Measurements from ENCODE around the gene OR2AJ1.

The OR2AJ1 gene

DNA sequence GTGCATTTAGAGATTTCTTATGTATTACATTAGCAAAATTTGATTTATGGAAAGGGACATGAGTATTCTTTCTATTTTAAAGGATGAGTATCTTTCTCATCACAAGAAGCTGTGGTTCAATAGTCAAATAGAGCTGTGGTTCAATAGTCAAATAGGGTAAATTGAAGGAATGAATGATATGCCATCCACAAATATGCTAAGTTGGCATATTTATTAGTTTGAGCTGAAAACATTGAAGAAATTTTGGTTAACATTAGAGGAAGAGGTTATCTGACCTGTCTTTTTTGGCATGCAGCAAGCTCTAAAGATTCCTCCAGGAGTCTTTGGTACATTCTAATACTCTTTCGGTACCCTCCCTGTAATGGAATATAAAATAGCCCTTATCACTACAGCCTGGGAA is 28.7 kb downstream of the OR2AJ1 start:
- Histone ChIP-seq H3K9me3 (ENCODE audit: control insufficient read depth in 2 of 2, low read length in 2 of 2) (peaks cover 0 to 2% of the 10 kb centered on the region in 2 donors), H3K36me3 (ENCODE audit: control insufficient read depth in 2 of 2, insufficient read depth in 2 of 2, low read length in 2 of 2) (no peaks in the 10 kb centered on the region)

DNA sequence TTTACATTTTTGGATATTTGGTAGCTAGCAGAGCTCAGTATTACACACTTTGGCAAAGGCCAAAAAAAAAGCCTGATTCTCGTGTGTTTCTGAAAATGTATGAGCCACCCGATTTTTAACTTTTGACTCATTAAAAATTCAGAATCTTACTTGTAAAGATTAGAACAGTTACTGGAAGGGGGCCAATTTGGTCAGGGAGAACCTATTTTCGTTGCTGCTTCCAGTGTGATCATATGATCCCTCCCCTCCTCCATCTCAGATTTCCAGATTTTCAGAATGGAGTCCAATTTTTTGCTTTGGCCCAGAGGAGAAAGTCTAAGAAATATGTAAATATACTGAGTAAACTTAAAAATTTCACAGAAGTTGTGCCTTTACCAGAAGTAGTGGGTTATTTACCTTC is 37.1 kb downstream of the OR2AJ1 start:
- Histone ChIP-seq H3K27ac (ENCODE audit: low read depth in 2 of 2, low read length in 2 of 2) (no peak overlapping the region), H3K27me3 (ENCODE audit: control insufficient read depth in 2 of 2, insufficient read depth in 2 of 2, low read length in 2 of 2) (no peaks in the 10 kb centered on the region), H3K9ac (ENCODE audit: low read depth in 1 of 2, low read length in 2 of 2) (no peak overlapping the region), H3K36me3 (ENCODE audit: control insufficient read depth in 2 of 2, insufficient read depth in 2 of 2, low read length in 2 of 2) (no peaks in the 10 kb centered on the region), H3K4me1 (ENCODE audit: control insufficient read depth in 2 of 2, insufficient read depth in 2 of 2, low read length in 2 of 2) (no peaks in the 10 kb centered on the region), H3K9me3 (ENCODE audit: control insufficient read depth in 2 of 2, low read length in 2 of 2) (peaks cover 3 to 4% of the 10 kb centered on the region in 2 donors), H3K4me3 (ENCODE audit: low read length in 2 of 2) (no peak overlapping the region)

More for the DNA sequence above, 28.7 kb downstream of the OR2AJ1 start:
- Histone ChIP-seq H3K9ac (ENCODE audit: low read depth in 1 of 2, low read length in 2 of 2) (no peak overlapping the region), H3K4me3 (ENCODE audit: low read length in 2 of 2) (no peak overlapping the region), H3K27ac (ENCODE audit: low read depth in 2 of 2, low read length in 2 of 2) (no peak overlapping the region), H3K4me1 (ENCODE audit: control insufficient read depth in 2 of 2, insufficient read depth in 2 of 2, low read length in 2 of 2) (no peaks in the 10 kb centered on the region), H3K27me3 (ENCODE audit: control insufficient read depth in 2 of 2, insufficient read depth in 2 of 2, low read length in 2 of 2) (no peaks in the 10 kb centered on the region)

DNA sequence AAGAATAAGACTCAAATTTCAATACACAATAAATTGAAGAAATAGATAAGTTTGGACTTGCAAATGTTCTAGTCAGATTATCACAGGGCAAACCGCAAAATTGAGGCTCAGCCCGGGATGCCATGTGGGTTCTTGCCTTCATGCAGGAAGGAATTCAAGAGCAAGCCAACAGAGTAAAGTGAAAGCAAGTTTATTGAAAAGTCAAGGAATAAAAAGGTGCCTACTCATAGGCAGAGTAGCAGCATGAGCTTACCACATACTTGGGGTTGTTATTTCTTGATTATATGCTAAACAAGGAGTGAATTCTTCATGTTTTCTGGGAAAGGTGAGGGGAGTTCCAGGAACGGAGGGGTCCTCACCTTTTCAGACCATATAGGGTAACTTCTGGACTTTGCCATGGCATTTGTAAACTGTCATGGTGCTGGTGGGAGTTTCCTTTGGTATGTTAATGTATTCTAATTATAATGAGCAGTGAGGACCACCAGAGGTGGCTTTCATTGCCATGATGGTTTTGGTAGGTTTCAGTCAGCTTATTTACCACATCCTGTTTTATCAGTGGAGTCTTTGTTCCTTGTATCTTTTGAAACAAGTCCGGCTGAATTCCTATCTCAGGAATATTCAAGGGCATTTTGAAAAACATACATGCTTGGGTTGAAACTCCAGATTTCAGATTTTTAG is 38.4 kb downstream of the OR2AJ1 start:
- H3K4me1 ChIP-seq (ENCODE audit: control insufficient read depth in 2 of 2, insufficient read depth in 2 of 2, low read length in 2 of 2), result no peaks in the 10 kb centered on the region
- H3K36me3 ChIP-seq (ENCODE audit: control insufficient read depth in 2 of 2, insufficient read depth in 2 of 2, low read length in 2 of 2), result no peaks in the 10 kb centered on the region
- H3K27ac ChIP-seq (ENCODE audit: low read depth in 2 of 2, low read length in 2 of 2), result no peak overlapping the region
- H3K9ac ChIP-seq (ENCODE audit: low read depth in 1 of 2, low read length in 2 of 2), result no peak overlapping the region
- H3K9me3 ChIP-seq (ENCODE audit: control insufficient read depth in 2 of 2, low read length in 2 of 2), result peaks cover 3 to 4% of the 10 kb centered on the region in 2 donors
- no peak overlapping the region for H3K4me3 ChIP-seq (ENCODE audit: low read length in 2 of 2)
- no peaks in the 10 kb centered on the region for H3K27me3 ChIP-seq (ENCODE audit: control insufficient read depth in 2 of 2, insufficient read depth in 2 of 2, low read length in 2 of 2)

DNA sequence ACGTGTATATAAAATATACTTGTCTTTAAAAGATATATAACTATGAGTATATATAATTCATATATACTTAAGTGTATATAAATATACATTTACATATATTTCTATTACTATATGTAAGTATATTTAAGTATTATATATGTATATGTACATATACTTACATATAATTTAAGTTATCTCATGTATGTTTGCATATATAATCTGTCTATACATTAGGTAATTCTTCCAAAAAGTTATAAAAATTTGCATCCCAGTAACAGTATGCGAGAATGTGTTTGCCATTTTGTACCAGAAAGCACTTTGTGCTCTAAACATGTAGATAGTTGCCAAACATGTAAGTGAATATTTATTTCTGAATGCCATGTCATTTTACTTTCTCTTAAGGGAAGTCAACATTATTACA is 40.2 kb downstream of the OR2AJ1 start, which contains the start of gene OR2AK2:
OR2AK2 (plus strand) TSS at position 301 of the 400 bp plus-strand sequence. CDS start 144 bp downstream, outside the sequence.
- no peaks in the 10 kb centered on the region for H3K4me1 ChIP-seq (ENCODE audit: control insufficient read depth in 2 of 2, insufficient read depth in 2 of 2, low read length in 2 of 2)
- no peak within 1 kb of the TSS for H3K27ac ChIP-seq (ENCODE audit: low read depth in 2 of 2, low read length in 2 of 2)
- no peaks in the 10 kb centered on the region for H3K36me3 ChIP-seq (ENCODE audit: control insufficient read depth in 2 of 2, insufficient read depth in 2 of 2, low read length in 2 of 2)
- H3K4me3 ChIP-seq (ENCODE audit: low read length in 2 of 2), result no peak within 1 kb of the TSS
- no peaks in the 10 kb centered on the region for H3K27me3 ChIP-seq (ENCODE audit: control insufficient read depth in 2 of 2, insufficient read depth in 2 of 2, low read length in 2 of 2)
- H3K9me3 ChIP-seq (ENCODE audit: control insufficient read depth in 2 of 2, low read length in 2 of 2), result peaks cover 3 to 4% of the 10 kb centered on the region in 2 donors
- no peak within 1 kb of the TSS for H3K9ac ChIP-seq (ENCODE audit: low read depth in 1 of 2, low read length in 2 of 2)

DNA sequence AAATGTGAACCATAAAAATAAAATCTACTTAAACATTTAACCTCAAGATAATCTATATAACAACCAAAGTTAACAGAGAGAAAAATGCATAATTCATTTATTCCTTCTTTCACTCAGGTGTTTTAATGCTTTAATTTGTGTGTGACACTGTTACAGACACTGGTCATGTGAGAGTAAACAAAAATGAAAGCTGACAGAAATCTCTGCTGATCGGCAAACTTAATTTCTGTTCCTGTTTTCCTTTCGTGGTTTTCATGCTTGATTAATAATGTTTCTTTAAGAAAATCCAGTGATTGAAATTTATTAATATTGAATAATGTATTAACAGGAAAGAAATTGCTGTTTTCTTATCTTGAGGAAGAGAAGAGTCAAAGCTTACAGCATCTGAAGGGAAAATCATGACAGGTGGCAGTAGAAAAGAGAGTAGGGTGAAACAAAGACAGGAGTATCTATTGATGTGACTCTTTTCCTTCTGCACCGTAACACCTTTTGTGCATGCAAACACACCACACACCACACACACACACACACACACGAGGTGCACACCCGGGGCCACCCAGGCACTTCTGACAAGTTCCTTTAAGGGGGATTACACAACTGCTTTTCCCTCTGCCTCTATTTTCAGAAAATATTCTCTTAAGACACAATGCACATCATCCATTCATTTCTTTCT is 42.0 kb downstream of the OR2AJ1 start:
- Histone ChIP-seq H3K9ac (ENCODE audit: low read depth in 1 of 2, low read length in 2 of 2) (no peak overlapping the region), H3K27me3 (ENCODE audit: control insufficient read depth in 2 of 2, insufficient read depth in 2 of 2, low read length in 2 of 2) (no peaks in the 10 kb centered on the region), H3K27ac (ENCODE audit: low read depth in 2 of 2, low read length in 2 of 2) (no peak overlapping the region)

More for the DNA sequence above, 42.0 kb downstream of the OR2AJ1 start:
- H3K9me3 ChIP-seq (ENCODE audit: control insufficient read depth in 2 of 2, low read length in 2 of 2), result peaks cover 0 to 3% of the 10 kb centered on the region in 2 donors
- H3K36me3 ChIP-seq (ENCODE audit: control insufficient read depth in 2 of 2, insufficient read depth in 2 of 2, low read length in 2 of 2), result no peaks in the 10 kb centered on the region
- H3K4me3 ChIP-seq (ENCODE audit: low read length in 2 of 2), result no peak overlapping the region
- no peaks in the 10 kb centered on the region for H3K4me1 ChIP-seq (ENCODE audit: control insufficient read depth in 2 of 2, insufficient read depth in 2 of 2, low read length in 2 of 2)
